ENCODE results near the gene PRRT1.

The PRRT1 gene

DNA sequence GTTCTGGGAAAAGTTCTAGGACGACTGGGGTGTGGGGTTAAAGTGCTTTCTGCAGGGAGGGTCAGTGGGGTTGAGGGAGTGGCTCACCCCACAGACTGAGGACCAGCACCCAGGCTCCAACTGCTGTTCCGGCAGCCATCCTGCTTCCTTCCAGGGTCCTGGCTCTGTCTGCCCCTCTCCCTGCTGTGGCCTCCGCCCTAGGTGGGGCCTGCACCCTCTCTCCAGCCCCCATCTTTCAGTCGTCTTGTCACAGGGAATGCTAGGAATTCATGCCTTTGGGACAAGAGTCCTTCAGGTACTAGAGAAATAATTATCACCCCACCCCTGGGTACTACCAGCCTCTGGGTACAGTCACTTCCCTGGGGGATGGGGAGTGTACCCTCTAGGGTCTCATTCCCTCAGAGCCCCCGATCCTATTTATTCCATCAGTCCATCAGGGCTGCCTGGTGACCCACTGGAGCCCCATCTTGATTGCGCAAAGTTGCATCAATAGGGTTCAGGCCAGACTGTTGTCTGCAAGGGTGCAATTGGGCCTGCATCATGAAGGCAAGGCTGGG lies 32.4 kb upstream of the PRRT1 start, which contains the start of gene AGER:
Gene AGER, minus strand, starts transcription at position 170 of the 557 bp plus-strand sequence. Its CDS starts 31 bp downstream, at position 139.
- no peak within 1 kb of the TSS for H3K4me3 ChIP-seq (ENCODE audit: low read length)
- no peak for DNase-seq (ENCODE audit: low read depth)

DNA sequence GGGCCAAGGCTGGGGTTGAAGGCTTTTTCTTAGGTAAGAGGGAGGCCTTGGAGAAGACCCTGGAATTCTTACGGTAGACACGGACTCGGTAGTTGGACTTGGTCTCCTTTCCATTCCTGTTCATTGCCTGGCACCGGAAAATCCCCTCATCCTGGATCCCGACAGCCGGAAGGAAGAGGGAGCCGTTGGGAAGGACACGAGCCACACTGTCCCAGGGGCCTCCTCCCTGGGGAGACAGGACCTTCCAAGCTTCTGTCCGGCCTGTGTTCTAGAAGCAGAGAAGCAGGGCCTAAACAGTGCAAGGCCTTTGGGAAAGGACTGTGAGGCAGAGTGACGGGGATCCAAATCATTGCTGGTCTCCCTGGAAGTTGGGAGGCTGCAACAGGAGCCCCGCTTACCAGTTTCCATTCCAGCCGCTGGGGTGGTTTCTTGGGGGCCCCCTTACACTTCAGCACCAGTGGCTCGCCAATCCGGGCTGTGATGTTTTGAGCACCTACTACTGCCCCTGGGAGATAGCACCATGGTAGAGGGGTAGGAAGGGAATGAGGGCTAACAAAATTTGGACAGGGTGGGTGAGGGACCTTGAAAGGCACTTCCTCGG lies 31.8 kb upstream of the PRRT1 start:
- no peak for DNase-seq (ENCODE audit: low read depth)
- TF ChIP-seq, protein P1, sequence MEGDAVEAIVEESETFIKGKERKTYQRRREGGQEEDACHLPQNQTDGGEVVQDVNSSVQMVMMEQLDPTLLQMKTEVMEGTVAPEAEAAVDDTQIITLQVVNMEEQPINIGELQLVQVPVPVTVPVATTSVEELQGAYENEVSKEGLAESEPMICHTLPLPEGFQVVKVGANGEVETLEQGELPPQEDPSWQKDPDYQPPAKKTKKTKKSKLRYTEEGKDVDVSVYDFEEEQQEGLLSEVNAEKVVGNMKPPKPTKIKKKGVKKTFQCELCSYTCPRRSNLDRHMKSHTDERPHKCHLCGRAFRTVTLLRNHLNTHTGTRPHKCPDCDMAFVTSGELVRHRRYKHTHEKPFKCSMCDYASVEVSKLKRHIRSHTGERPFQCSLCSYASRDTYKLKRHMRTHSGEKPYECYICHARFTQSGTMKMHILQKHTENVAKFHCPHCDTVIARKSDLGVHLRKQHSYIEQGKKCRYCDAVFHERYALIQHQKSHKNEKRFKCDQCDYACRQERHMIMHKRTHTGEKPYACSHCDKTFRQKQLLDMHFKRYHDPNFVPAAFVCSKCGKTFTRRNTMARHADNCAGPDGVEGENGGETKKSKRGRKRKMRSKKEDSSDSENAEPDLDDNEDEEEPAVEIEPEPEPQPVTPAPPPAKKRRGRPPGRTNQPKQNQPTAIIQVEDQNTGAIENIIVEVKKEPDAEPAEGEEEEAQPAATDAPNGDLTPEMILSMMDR (conservative IDR thresholded peaks at IDR 0.05; ENCODE audit: low read length) = no peak
- H3K4me3 ChIP-seq (ENCODE audit: low read length) = no peak overlapping the region

More for the DNA sequence above, 32.4 kb upstream of the PRRT1 start, which contains the start of gene AGER:
- TF ChIP-seq, protein P1 (conservative IDR thresholded peaks at IDR 0.05; ENCODE audit: low read length) = no peak

DNA sequence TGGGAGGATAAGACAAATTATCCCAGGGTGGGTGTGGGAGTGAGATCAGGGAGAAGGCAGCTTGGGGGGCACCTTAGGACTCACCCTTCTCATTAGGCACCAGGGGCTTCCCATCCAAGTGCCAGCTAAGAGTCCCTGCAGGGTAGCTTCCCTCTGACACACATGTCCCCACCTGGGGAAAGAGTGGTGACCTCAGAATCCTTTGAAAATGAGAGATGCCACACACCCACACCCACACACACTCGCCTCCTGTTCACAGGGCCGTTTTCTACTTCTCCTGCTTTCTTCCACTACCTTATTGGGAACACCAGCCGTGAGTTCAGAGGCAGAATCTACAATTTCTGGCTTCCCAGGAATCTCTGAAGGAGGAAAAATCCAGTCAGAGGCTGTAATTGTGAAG lies 31.3 kb upstream of the PRRT1 start:
- no peak overlapping the region for H3K4me3 ChIP-seq (ENCODE audit: low read length)
- DNase-seq (ENCODE audit: low read depth) = no peak
- TF ChIP-seq, protein P1 (conservative IDR thresholded peaks at IDR 0.05; ENCODE audit: low read length) = no peak

DNA sequence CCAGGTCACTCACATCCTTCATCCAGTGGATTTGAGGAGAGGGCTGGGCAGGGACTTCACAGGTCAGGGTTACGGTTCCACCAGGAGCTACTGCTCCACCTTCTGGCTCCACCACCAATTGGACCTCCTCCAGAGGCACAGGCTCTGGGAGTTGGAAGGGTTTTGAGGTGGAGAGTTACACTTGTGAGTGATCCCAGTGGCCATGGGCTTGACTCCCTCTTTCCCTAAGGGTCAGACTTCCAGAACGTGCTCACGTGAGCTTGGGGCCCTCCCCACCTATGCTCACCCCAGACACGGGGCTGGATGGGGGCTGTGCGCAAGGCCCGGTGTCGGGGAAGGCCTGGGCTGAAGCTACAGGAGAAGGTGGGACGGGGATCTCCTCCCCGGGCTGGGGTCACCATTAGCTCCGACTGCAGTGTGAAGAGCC lies 30.8 kb upstream of the PRRT1 start:
- no peak for DNase-seq (ENCODE audit: low read depth)
- TF ChIP-seq, protein P1 (conservative IDR thresholded peaks at IDR 0.05; ENCODE audit: low read length) = no peak
- H3K4me3 ChIP-seq (ENCODE audit: low read length) = no peak overlapping the region

DNA sequence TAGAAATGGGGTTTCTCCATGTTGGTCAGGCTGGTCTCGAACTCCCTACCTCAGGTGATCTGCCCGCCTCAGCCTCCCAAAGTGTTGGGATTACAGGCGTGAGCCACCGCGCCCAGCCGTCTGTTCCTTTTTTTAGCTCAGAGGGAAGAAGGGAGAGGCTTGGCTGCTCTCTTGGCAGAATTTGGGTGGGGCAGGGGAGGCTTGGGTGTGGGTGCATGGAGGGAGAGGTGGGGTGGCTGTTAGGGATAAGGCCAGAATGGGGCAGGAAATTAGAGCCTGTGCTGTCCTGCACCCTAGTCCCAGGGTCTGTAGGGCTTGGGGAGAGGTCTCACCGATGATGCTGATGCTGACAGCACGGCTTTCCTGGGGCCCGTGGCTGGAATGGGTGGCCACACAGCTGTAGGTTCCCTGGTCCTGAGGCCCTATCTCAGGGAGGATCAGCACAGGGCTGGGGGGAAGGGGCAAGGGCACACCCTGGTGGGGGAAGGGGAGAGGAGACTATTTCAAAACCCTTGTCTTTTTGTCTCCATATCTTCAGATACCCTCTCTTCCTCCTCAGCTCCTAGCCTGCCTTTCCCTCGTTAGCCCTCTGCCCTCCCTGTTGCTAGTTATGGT lies 30.3 kb upstream of the PRRT1 start:
- H3K4me3 ChIP-seq (ENCODE audit: low read length) = no peak overlapping the region
- TF ChIP-seq, protein P1 (conservative IDR thresholded peaks at IDR 0.05; ENCODE audit: low read length) = no peak
- no peak for DNase-seq (ENCODE audit: low read depth)

DNA sequence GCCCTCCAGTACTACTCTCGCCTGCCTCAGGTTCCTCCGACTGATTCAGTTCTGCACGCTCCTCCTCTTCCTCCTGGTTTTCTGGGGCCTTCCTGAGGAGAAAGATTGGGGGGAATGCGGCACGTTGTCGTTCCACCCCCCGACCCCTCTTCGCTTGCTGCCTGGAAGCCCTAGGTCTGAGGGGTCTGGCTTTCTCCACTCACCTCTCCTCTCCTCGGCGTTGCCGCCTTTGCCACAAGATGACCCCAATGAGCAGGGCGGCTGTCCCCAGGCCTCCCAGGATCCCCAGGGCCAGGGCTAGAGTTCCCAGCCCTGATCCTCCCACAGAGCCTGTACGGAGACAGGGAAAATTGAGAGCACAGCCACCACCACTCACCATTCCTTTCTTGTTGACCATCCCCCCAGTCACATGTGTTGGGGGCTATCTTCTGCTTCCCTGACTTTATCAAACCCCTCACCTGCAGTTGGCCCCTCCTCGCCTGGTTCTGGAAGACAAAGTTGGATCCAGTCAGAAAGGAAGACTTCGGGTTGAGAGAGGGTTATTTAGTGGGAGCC lies 29.5 kb upstream of the PRRT1 start:
- no peak overlapping the region for H3K4me3 ChIP-seq (ENCODE audit: low read length)
- TF ChIP-seq, protein P1 (conservative IDR thresholded peaks at IDR 0.05; ENCODE audit: low read length) = no peak
- DNase-seq (ENCODE audit: low read depth) = no peak

Measured in AG10803 (cell line).